Thyroid gland (tissue), 4 donors: ENCODE measurements around the gene VPS54. TPM values are rescaled to one million over a fixed set of nuclear protein-coding genes. Genes with fewer than 3 reads are reported as not detected.

Source experiments
- DNase-seq, 2 donors: peaks; one replicate each; pipeline ENCODE4 v3.0.0-alpha.2; 2019
- H3K27ac ChIP-seq, 3 donors: fragments of 200-600 bp; sonication (generic); 1 replicate in 2 of 3; 2 replicates in 1 of 3; pipeline ENCODE4 v1.5.1; 2016 to 2019; ENCODE audit warnings: mild to moderate bottlenecking in 1 of 3, moderate library complexity in 1 of 3
- H3K27me3 ChIP-seq: fragments of 200-600 bp; sonication (generic); one replicate; pipeline ENCODE4 v1.5.1; 2019
- H3K36me3 ChIP-seq, 2 donors: fragments of 200-600 bp; sonication (generic); one replicate each; pipeline ENCODE4 v1.5.1; 2016 to 2019
- H3K4me1 ChIP-seq, 2 donors: fragments of 200-600 bp; sonication (generic); one replicate each; pipeline ENCODE4 v1.5.1; 2017 to 2019
- H3K4me3 ChIP-seq, 3 donors: fragments of 200-600 bp; sonication (generic); replicated peaks in 1 of 3; 1 replicate in 2 of 3; 2 replicates in 1 of 3; pipeline ENCODE4 v1.5.1; 2016; ENCODE audit warnings: mild to moderate bottlenecking in 1 of 3
- H3K9me3 ChIP-seq: fragments of 200-600 bp; sonication (generic); one replicate; pipeline ENCODE4 v1.5.1; 2017
- CTCF ChIP-seq, 6 experiments: fragments of 200-600 bp in 3 of 6; fragments of 450-650 bp in 3 of 6; sonication (generic) in 3 of 6; IDR thresholded peaks; one replicate each; pipeline ENCODE4 v1.5.1; 2016 to 2019; ENCODE audit warnings: antibody characterized with exemption in 6 of 6, mild to moderate bottlenecking in 2 of 6, inconsistent platforms in 1 of 6, moderate library complexity in 1 of 6
- POLR2A ChIP-seq, 2 donors: fragments of 450-650 bp; IDR thresholded peaks; one replicate each; pipeline ENCODE4 v1.6.1; 2017; ENCODE audit warnings: antibody characterized with exemption in 2 of 2, mild to moderate bottlenecking in 2 of 2, moderate library complexity in 1 of 2
- WGBS, 2 donors: methylation state at CpG; one replicate each; pipeline ENCODE4 v1.1.5; 2017; 5-methylcytosine and 5-hydroxymethylcytosine counted together
- intact Hi-C: fragments of 100-400 bp; cut with DNase I; formaldehyde crosslinking; loops from one replicate; pipeline ENCODE4 v1.15.1; 2023
- total RNA-seq, 4 donors: library from RNA; depleted of rRNA; stranded (reverse); fragments of >200 nt; gene quantifications; one replicate each; pipeline ENCODE4 v1.2.3, GENCODE V29; 2016

The VPS54 gene
- total RNA-seq, 4 donors from 2014 or later = 34.4 to 40.8 (median 35.9) TPM

DNA sequence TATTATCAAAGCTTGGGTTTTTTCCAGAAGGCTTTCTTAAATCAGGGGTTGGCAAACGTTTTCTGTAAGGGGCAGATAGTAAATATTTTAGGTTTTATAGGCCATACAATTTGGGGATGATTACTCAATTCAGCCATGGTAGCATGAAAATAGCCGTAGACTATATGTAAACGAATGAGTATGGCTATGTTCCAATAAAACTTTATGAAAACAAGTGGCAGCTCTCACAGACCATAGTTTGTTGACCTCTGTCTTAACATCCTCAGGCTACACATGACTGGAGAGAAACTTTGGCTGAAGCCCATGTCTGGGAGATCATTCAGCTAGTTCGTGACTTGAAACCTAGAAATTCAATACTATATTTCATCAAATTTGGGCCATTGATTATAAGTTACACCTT, 147.4 kb downstream of the VPS54 start:
- Histone ChIP-seq H3K27me3 (no peaks in the 10 kb centered on the region), H3K9me3 (no peaks in the 10 kb centered on the region), H3K36me3 (no peaks in the 10 kb centered on the region), H3K27ac (no peak overlapping the region), H3K4me3 (no peak overlapping the region), H3K4me1 (peaks cover 8 to 19% of the 10 kb centered on the region in 2 donors)
- intact Hi-C loops = no loop called here
- TF ChIP-seq CTCF (IDR thresholded peaks at IDR 0.05) = no peak
- no peak for TF ChIP-seq POLR2A (IDR thresholded peaks at IDR 0.05)
- WGBS, 2 donors = 54 to 71% methylated on average over 4 of the region's 4 CpGs
- DNase-seq = no peak

- 96 to 97% methylated on average over 4 of the region's 4 CpGs for WGBS, 2 donors
- Histone ChIP-seq H3K4me1 (peaks cover 8 to 15% of the 10 kb centered on the region in 2 donors), H3K9me3 (no peaks in the 10 kb centered on the region), H3K27me3 (no peaks in the 10 kb centered on the region), H3K4me3 (no peak overlapping the region), H3K36me3 (no peaks in the 10 kb centered on the region), H3K27ac (no peak overlapping the region)
- TF ChIP-seq POLR2A (IDR thresholded peaks at IDR 0.05) = no peak
- no peak for TF ChIP-seq CTCF (IDR thresholded peaks at IDR 0.05)
- intact Hi-C loops = no loop called here
- no peak for DNase-seq
These were observed 148.5 kb downstream of the VPS54 start for GRCh38 chr2:63870679-63871078.

DNA sequence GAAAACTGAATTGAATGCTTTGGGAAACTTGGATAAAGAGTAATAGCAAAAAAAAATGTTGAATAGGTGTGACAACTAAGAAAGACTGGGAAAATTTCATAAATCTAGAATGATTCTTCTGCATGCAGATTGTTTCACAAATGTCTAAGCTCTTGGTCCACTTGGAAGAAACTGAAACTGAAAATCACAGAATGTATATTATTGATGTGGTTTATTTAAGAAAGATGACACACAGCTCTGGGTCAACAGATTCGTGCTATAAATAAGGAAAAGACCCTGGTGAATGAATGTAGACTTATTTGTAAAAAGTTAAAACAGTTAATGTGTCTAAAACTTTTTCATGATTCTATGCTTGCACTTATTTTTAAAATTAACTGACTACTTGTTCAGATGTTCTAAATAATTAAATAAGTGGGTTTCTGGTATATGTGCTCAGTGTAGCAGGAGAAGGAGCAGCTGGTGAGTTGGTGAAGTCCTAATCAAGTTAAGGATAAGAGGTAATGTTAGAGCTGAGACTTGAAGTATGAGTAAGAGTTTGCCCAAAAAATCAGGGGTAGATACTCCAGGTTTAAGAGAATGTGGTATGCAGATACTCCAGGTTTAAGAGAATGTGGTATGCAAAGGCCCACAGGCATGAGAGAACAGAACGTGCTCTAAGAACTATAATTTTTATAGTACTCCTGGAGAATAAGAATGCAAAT, 153.1 kb downstream of the VPS54 start:
- 83 to 88% methylated on average over 2 of the region's 2 CpGs for WGBS, 2 donors
- intact Hi-C loops = loop anchor here (10.0 kb wide), 1 partner anchor 171 kb away; no protein-coding TSS in a partner anchor
- Histone ChIP-seq H3K27me3 (no peaks in the 10 kb centered on the region), H3K4me1 (peaks cover 6 to 21% of the 10 kb centered on the region in 2 donors), H3K36me3 (no peaks in the 10 kb centered on the region), H3K4me3 (no peak overlapping the region), H3K27ac (no peak overlapping the region), H3K9me3 (no peaks in the 10 kb centered on the region)
- DNase-seq = no peak
- TF ChIP-seq POLR2A (IDR thresholded peaks at IDR 0.05) = no peak
- no peak for TF ChIP-seq CTCF (IDR thresholded peaks at IDR 0.05)

DNA sequence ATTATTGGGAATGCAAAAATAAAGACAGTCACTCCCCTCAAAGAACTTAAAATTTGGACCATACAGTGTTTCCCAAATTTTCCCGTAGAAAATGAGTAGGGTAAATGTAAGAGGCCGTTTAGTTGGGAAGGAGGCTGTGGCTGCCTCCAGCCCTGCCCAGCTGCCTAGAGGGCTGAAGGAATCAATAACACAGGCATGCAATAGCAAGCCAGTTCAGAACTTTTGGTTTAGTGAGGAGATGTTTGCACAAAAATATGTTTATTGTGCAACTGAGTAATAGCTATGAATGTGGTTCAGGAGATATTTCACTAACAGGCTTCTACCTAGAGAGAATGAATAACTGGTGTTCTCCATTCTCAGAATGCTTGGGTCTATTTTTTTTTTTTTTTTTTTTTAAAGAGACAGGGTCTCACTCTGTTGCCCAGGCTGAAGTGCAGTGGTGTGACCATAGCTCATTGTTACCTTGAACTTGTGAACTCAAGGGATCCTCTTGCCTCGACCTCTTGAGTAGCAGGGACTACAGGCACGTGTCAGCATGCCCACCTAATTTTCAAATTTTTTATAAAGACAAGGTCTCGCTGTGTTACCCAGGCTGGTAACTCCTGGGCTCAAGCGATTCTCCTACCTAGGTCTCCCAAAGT, 153.9 kb downstream of the VPS54 start:
- Histone ChIP-seq H3K27me3 (no peaks in the 10 kb centered on the region), H3K4me1 (peaks cover 6 to 21% of the 10 kb centered on the region in 2 donors), H3K4me3 (no peak overlapping the region), H3K36me3 (peaks cover 0 to 2% of the 10 kb centered on the region in 2 donors), H3K9me3 (no peaks in the 10 kb centered on the region), H3K27ac (no peak overlapping the region)
- no peak for TF ChIP-seq POLR2A (IDR thresholded peaks at IDR 0.05)
- no peak for TF ChIP-seq CTCF (IDR thresholded peaks at IDR 0.05)
- 92 to 95% methylated on average over 6 of the region's 6 CpGs for WGBS, 2 donors
- intact Hi-C loops = loop anchor here (10.0 kb wide), 1 partner anchor 170 kb away; no protein-coding TSS in a partner anchor
- no peak for DNase-seq

- intact Hi-C loops = loop anchor here (10.0 kb wide), 1 partner anchor 169 kb away; no protein-coding TSS in a partner anchor
- H3K36me3 ChIP-seq = peaks cover 3 to 4% of the 10 kb centered on the region in 2 donors
- TF ChIP-seq POLR2A (IDR thresholded peaks at IDR 0.05) (no peak), CTCF (IDR thresholded peaks at IDR 0.05) (no peak)
- H3K27ac ChIP-seq = no peak overlapping the region
- H3K27me3 ChIP-seq = no peaks in the 10 kb centered on the region
- H3K9me3 ChIP-seq = no peaks in the 10 kb centered on the region
- 84 to 90% methylated on average over 1 of the region's 1 CpG for WGBS, 2 donors
- H3K4me1 ChIP-seq = peaks cover 6 to 21% of the 10 kb centered on the region in 2 donors
- DNase-seq = no peak
- H3K4me3 ChIP-seq = no peak overlapping the region
These were observed 155.5 kb downstream of the VPS54 start for GRCh38 chr2:63863707-63864106.
